ENCODE measurements around the gene SNU13. TPM values are rescaled to one million over a fixed set of nuclear protein-coding genes. Genes with fewer than 3 reads are reported as not detected.
A peak's percentile ranks its signal among the peaks of the same experiment; 100 is the strongest.

SNU13 gene
- total RNA-seq, 1 donor from 2014 or later, result 157 TPM

- ChIA-PET POLR2A (interaction anchor here (0.6 to 3.7 kb wide), 14 partner anchors 11 to 257 kb away, joined by 3 to 42 read pairs (median 6); partner anchors contain the start of genes CCDC134, CENPM, DESI1 and SNU13), CTCF (interaction anchor here (0.6 to 4.3 kb wide), 9 partner anchors 11 to 257 kb away, joined by 4 to 81 read pairs (median 6); partner anchors contain the start of genes CCDC134, SNU13 and TNFRSF13C)
- Mint-ChIP-seq H3K27ac (peak within 1 kb of the TSS; percentile 57), H3K36me3 (ENCODE audit: low read depth) (no peaks in the 10 kb centered on the region), H3K4me3 (peak within 1 kb of the TSS; percentile 76), H3K27me3 (no peaks in the 10 kb centered on the region), H3K9me3 (no peaks in the 10 kb centered on the region), H3K4me1 (peaks cover 12% of the 10 kb centered on the region)
- no peak for TF ChIP-seq CTCF (IDR thresholded peaks at IDR 0.05)
- intact Hi-C loops (cut with micrococcal nuclease), result loop anchor here (5.0 kb wide), 2 partner anchors 83 to 738 kb away; no protein-coding TSS in a partner anchor
- ATAC-seq (ENCODE audit: low read depth), result peak; percentile 80
- DNase-seq, result peak; percentile 83
Measured at GRCh38 chr22:41699264-41700107, 10.8 kb upstream of the SNU13 start, which contains the start of gene MEI1. TSS of gene MEI1 (plus strand) at chr22:41699503. CDS start at chr22:41699539, 36 bp downstream.

DNA sequence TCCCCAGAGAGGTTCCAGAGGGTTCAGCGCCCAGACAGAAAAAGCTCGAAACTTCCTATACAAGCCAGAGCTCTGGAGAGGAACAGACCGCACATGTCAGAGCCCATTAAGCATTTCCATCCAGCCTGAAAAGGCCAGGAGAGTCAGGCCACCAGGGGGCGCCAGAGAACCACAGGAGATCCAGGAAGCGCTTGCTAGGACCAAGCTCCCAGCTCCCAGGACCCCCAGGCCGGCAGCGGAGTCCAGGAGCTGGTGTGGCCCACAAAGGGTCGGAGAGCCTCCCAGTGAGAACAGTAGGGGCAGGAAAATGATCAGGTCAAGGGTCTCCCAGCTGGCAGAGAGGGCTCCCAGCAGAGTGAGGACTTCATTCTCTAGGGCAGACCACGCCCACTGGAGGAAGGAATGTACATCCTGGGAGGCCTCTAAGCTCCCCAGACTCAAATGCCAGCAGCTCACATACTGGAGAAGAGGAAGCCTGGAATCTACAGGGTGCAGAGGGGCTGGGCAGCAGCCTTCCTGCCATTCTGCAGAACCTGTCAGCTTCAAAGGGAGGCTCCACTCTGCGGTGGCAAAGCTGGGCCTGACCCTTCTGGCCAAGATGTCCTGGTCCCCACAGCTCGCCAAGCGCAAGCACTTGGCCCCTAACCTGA lies 8.6 kb upstream of the SNU13 start:
- peak; percentile 83 for ATAC-seq (ENCODE audit: low read depth)
- peak overlapping the region; percentile 63 for H3K4me3 Mint-ChIP-seq
- intact Hi-C loops (cut with micrococcal nuclease), result loop anchor here (1.0 to 5.0 kb wide), 10 partner anchors 66 to 740 kb away; partner anchors contain the start of genes CCDC134 and SREBF2
- no peaks in the 10 kb centered on the region for H3K36me3 Mint-ChIP-seq (ENCODE audit: low read depth)
- H3K4me1 Mint-ChIP-seq, result peaks cover 12% of the 10 kb centered on the region
- H3K27ac Mint-ChIP-seq, result peak overlapping the region; percentile 72
- H3K9me3 Mint-ChIP-seq, result no peaks in the 10 kb centered on the region
- POLR2A ChIA-PET, result interaction anchor here (0.9 to 3.7 kb wide), 18 partner anchors 8 to 261 kb away, joined by 3 to 42 read pairs (median 7); partner anchors contain the start of genes CCDC134, CENPM, SNU13 and SREBF2
- CTCF ChIA-PET, result interaction anchor here (0.6 to 4.3 kb wide), 51 partner anchors 9 to 747 kb away, joined by 3 to 81 read pairs (median 5); partner anchors contain the start of genes CCDC134, CENPM, NDUFA6 and SNU13
- peak; percentile 91 for DNase-seq
- TF ChIP-seq CTCF (IDR thresholded peaks at IDR 0.05), result peak; percentile 51
- H3K27me3 Mint-ChIP-seq, result no peaks in the 10 kb centered on the region

- DNase-seq (no peak), ATAC-seq (ENCODE audit: low read depth) (no peak)
- Mint-ChIP-seq H3K27ac (peak overlapping the region; percentile 72), H3K36me3 (ENCODE audit: low read depth) (no peaks in the 10 kb centered on the region), H3K4me1 (peaks cover 12% of the 10 kb centered on the region), H3K4me3 (no peak overlapping the region), H3K9me3 (no peaks in the 10 kb centered on the region), H3K27me3 (no peaks in the 10 kb centered on the region)
- intact Hi-C loops (cut with micrococcal nuclease), result loop anchor here (1.0 to 5.0 kb wide), 10 partner anchors 67 to 741 kb away; partner anchors contain the start of genes CCDC134 and SREBF2
- ChIA-PET CTCF (interaction anchor here (0.8 to 4.3 kb wide), 45 partner anchors 8 to 747 kb away, joined by 3 to 81 read pairs (median 5); partner anchors contain the start of genes CCDC134, CENPM, NDUFA6 and SNU13), POLR2A (interaction anchor here (1.0 to 3.7 kb wide), 13 partner anchors 8 to 250 kb away, joined by 4 to 42 read pairs (median 7); partner anchors contain the start of genes CCDC134, CENPM, SNU13 and SREBF2)
- no peak for TF ChIP-seq CTCF (IDR thresholded peaks at IDR 0.05)
Measured at GRCh38 chr22:41696703-41697102, 8.0 kb upstream of the SNU13 start.

DNA sequence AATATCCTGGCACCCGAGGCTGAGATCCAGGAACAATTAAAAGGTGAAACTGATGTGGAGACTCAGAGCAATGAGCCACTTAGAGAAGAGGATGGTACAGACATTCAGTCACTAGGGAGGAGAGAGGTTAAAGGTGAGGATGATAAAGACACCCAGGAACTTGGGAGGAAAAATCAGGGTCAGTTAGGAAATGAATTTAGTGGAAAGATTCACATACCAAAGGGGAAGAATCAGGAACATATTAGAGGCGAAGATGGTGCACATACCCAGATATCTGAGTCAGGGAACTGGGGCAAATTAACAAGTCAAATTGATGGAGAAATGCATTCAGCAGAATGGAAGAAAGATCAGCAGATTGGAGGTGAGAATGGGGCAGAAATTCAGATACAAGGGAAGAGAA lies 6.5 kb upstream of the SNU13 start:
- DNase-seq (no peak), ATAC-seq (ENCODE audit: low read depth) (no peak)
- Mint-ChIP-seq H3K4me1 (peaks cover 13% of the 10 kb centered on the region), H3K4me3 (no peak overlapping the region), H3K36me3 (ENCODE audit: low read depth) (no peaks in the 10 kb centered on the region), H3K27me3 (no peaks in the 10 kb centered on the region), H3K9me3 (no peaks in the 10 kb centered on the region), H3K27ac (no peak overlapping the region)
- intact Hi-C loops (cut with micrococcal nuclease), result loop anchor here (5.0 kb wide), 2 partner anchors 87 to 742 kb away; no protein-coding TSS in a partner anchor
- CTCF ChIA-PET, result no interaction called here
- TF ChIP-seq CTCF (IDR thresholded peaks at IDR 0.05), result no peak
- POLR2A ChIA-PET, result no interaction called here

All from activated B cell treated with CpG ODN at 0.5 μM for 24 hours (primary cell).